Heart left ventricle (tissue), 13 donors: Measurements from ENCODE around the gene ZDHHC11.
"Not testable (repeated sequence)": the region's sequence is repeated elsewhere in the genome, so short reads cannot be mapped to it uniquely, and the experiment has no call there.

Source experiments
- POLR2A ChIP-seq, 2 donors: fragments of 450-650 bp; IDR thresholded peaks; one replicate each; pipeline ENCODE4 v1.6.1; 2017; ENCODE audit warnings: antibody characterized with exemption in 2 of 2, mild to moderate bottlenecking in 2 of 2, moderate library complexity in 2 of 2
- TF ChIP-seq, protein P1 (sequence below), 12 donors: fragments of 200-600 bp; sonication (generic) in 4 of 12; IDR thresholded peaks; one replicate each; pipeline versions ENCODE4 v1.5.0 to v1.8.0; 2018 to 2022; ENCODE audit warnings: antibody characterized with exemption in 12 of 12, mild to moderate bottlenecking in 5 of 12
- donor health status: ischemic (EF 13 %, LVEDD 7.1; RV severe dilation, severe dysfunction).
- donor health status: DM: no; HTN: yes; CAD: no.
- donor health status: DM: no; HTN: no; CAD: no.
- donor health status: ischemic (EF 25% LVEDD 6.9; RV normal size, moderate dysfunction).
- donor health status: ischemic (EF 25% LVEDD 5.7; RV mildly dilated, moderate dysfunction).
- donor health status: ischemic (EF 35%, LVEDD 5.7; RV mildly dilated, moderate dysfunction).
- donor health status: nonischemic (EF 11% LVEDD 7.7; RV severe dilation, severe dysfunction).
- donor health status: DM: yes; HTN: yes; CAD: no.
- donor health status: PGD.
- donor health status: ischemic (EF 29% LVEDD 5.4; RV normal size, mild dysfunction).
- donor health status: nonischemic (EF 23%, LVEDD 6.1; RV moderate dilation, normal function).

DNA sequence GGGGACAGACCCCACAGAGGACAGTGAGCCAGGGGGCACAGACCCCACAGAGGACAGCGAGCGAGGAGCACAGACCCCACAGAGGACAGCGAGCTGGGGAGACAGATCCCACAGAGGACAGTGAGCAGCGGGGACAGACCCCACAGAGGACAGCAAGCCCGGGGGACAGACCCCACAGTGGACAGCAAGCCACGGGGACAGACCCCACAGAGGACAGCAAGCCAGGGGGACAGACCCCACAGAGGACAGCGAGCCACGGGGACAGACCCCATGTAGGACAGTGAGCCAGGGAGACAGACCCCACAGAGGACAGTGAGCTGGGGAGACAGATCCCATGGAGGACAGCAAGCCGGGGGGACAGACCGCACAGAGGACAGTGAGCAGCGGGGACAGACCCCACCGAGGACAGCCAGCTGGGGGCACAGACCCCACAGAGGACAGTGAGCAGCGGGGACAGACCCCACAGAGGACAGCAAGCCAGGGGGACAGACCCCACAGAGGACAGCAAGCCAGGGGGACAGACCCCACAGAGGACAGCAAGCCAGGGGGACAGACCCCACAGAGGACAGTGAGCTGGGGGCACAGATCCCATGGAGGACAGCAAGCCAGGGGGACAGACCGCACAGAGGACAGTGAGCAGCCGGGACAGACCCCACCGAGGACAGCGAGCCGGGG, 2.8 kb upstream of the ZDHHC11 start:
- TF ChIP-seq, protein P1, sequence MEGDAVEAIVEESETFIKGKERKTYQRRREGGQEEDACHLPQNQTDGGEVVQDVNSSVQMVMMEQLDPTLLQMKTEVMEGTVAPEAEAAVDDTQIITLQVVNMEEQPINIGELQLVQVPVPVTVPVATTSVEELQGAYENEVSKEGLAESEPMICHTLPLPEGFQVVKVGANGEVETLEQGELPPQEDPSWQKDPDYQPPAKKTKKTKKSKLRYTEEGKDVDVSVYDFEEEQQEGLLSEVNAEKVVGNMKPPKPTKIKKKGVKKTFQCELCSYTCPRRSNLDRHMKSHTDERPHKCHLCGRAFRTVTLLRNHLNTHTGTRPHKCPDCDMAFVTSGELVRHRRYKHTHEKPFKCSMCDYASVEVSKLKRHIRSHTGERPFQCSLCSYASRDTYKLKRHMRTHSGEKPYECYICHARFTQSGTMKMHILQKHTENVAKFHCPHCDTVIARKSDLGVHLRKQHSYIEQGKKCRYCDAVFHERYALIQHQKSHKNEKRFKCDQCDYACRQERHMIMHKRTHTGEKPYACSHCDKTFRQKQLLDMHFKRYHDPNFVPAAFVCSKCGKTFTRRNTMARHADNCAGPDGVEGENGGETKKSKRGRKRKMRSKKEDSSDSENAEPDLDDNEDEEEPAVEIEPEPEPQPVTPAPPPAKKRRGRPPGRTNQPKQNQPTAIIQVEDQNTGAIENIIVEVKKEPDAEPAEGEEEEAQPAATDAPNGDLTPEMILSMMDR (IDR thresholded peaks at IDR 0.05): not testable (repeated sequence)
- not testable (repeated sequence) for TF ChIP-seq POLR2A (IDR thresholded peaks at IDR 0.05)
